ENCODE measurements around the gene MPZL2. TPM values are rescaled to one million over a fixed set of nuclear protein-coding genes. Genes with fewer than 3 reads are reported as not detected.

Gene MPZL2
- total RNA-seq, 1 experiment from 2014 or later = 51.5 TPM

GRCh38 chr11:118272001-118272400 lies 7.9 kb upstream of the MPZL2 start:
- Histone ChIP-seq H4K20me1 (ENCODE audit: low read length) (no peaks in the 10 kb centered on the region), H3K4me1 (ENCODE audit: insufficient read depth, low read length) (peaks cover 32% of the 10 kb centered on the region), H3K27me3 (ENCODE audit: low read length) (no peaks in the 10 kb centered on the region), H3K4me3 (ENCODE audit: low read length) (no peak overlapping the region), H3K27ac (ENCODE audit: low read length) (no peak overlapping the region), H3K9me3 (ENCODE audit: low read length) (no peaks in the 10 kb centered on the region), H2AFZ (ENCODE audit: low read length) (no peak overlapping the region), H3K9me2 (replicated peaks; ENCODE audit: low read length) (no peaks in the 10 kb centered on the region), H3F3A (ENCODE audit: low read length, unreplicated experiment) (no peaks in the 10 kb centered on the region), H3K9ac (ENCODE audit: low read length) (no peak overlapping the region), H3K79me2 (ENCODE audit: low read length) (no peaks in the 10 kb centered on the region), H3K4me2 (ENCODE audit: low read length) (no peak overlapping the region), H3K36me3 (ENCODE audit: low read depth, low read length) (no peaks in the 10 kb centered on the region)
- BruUV-seq (replicated peaks) = no TSS peak
- intact Hi-C loops (cut with micrococcal nuclease) = no loop called here
- ATAC-seq = no peak
- CTCF ChIA-PET = interaction anchor here (0.6 kb wide), 1 partner anchor 14 kb away, joined by 3 read pairs; no protein-coding TSS in a partner anchor
- POLR2A ChIA-PET (ENCODE audit: unreplicated experiment) = interaction anchor here (0.6 kb wide), 1 partner anchor 90 kb away, joined by 4 read pairs; no protein-coding TSS in a partner anchor
- DNase-seq = no peak
- TF ChIP-seq CTCF (conservative IDR thresholded peaks at IDR 0.05; ENCODE audit: low read depth, low read length) = no peak
- no peak for TF ChIP-seq EZH2 (IDR thresholded peaks at IDR 0.05; ENCODE audit: low read length, unreplicated experiment)
- TF ChIP-seq EZH2phosphoT487 (IDR thresholded peaks at IDR 0.05; ENCODE audit: borderline replicate concordance, low read length) = no peak

GRCh38 chr11:118267486-118267885 lies 3.4 kb upstream of the MPZL2 start:
- no peaks in the 10 kb centered on the region for H4K20me1 ChIP-seq (ENCODE audit: low read length)
- no peak overlapping the region for H3K9ac ChIP-seq (ENCODE audit: low read length)
- H2AFZ ChIP-seq (ENCODE audit: low read length) = no peak overlapping the region
- TF ChIP-seq EZH2phosphoT487 (IDR thresholded peaks at IDR 0.05; ENCODE audit: borderline replicate concordance, low read length) (no peak), CTCF (conservative IDR thresholded peaks at IDR 0.05; ENCODE audit: low read depth, low read length) (no peak), EZH2 (IDR thresholded peaks at IDR 0.05; ENCODE audit: low read length, unreplicated experiment) (no peak)
- no peaks in the 10 kb centered on the region for H3F3A ChIP-seq (ENCODE audit: low read length, unreplicated experiment)
- peaks cover 24% of the 10 kb centered on the region for H3K4me1 ChIP-seq (ENCODE audit: insufficient read depth, low read length)
- H3K9me3 ChIP-seq (ENCODE audit: low read length) = no peaks in the 10 kb centered on the region
- no peaks in the 10 kb centered on the region for H3K9me2 ChIP-seq (replicated peaks; ENCODE audit: low read length)
- no peak overlapping the region for H3K4me2 ChIP-seq (ENCODE audit: low read length)
- H3K79me2 ChIP-seq (ENCODE audit: low read length) = peaks cover 12% of the 10 kb centered on the region
- no peak for ATAC-seq
- DNase-seq = no peak
- intact Hi-C loops (cut with micrococcal nuclease) = no loop called here
- H3K4me3 ChIP-seq (ENCODE audit: low read length) = no peak overlapping the region
- H3K36me3 ChIP-seq (ENCODE audit: low read depth, low read length) = no peaks in the 10 kb centered on the region
- POLR2A ChIA-PET (ENCODE audit: unreplicated experiment) = no interaction called here
- CTCF ChIA-PET = no interaction called here
- no peak overlapping the region for H3K27ac ChIP-seq (ENCODE audit: low read length)
- H3K27me3 ChIP-seq (ENCODE audit: low read length) = no peaks in the 10 kb centered on the region
- no TSS peak for BruUV-seq (replicated peaks)

- peaks cover 21% of the 10 kb centered on the region for H3K79me2 ChIP-seq (ENCODE audit: low read length)
These were observed 1.9 kb upstream of the MPZL2 start for GRCh38 chr11:118265954-118266353.

More at GRCh38 chr11:118265954-118266353, 1.9 kb upstream of the MPZL2 start:
- ChIA-PET CTCF (no interaction called here), POLR2A (ENCODE audit: unreplicated experiment) (no interaction called here)
- Histone ChIP-seq H3K4me2 (ENCODE audit: low read length) (no peak overlapping the region), H2AFZ (ENCODE audit: low read length) (no peak overlapping the region), H3K9me3 (ENCODE audit: low read length) (no peaks in the 10 kb centered on the region), H3K27me3 (ENCODE audit: low read length) (no peaks in the 10 kb centered on the region), H3K9me2 (replicated peaks; ENCODE audit: low read length) (no peaks in the 10 kb centered on the region), H3K27ac (ENCODE audit: low read length) (no peak overlapping the region), H3F3A (ENCODE audit: low read length, unreplicated experiment) (no peaks in the 10 kb centered on the region), H3K4me3 (ENCODE audit: low read length) (no peak overlapping the region), H4K20me1 (ENCODE audit: low read length) (no peaks in the 10 kb centered on the region), H3K4me1 (ENCODE audit: insufficient read depth, low read length) (peaks cover 28% of the 10 kb centered on the region), H3K9ac (ENCODE audit: low read length) (no peak overlapping the region), H3K36me3 (ENCODE audit: low read depth, low read length) (peaks cover 9% of the 10 kb centered on the region; the same call in 1 of the 2 replicates)
- intact Hi-C loops (cut with micrococcal nuclease) = loop anchor here (2.0 kb wide), 1 partner anchor 25 kb away; no protein-coding TSS in a partner anchor
- no TSS peak for BruUV-seq (replicated peaks)
- ATAC-seq = no peak
- DNase-seq = peak; percentile 31
- TF ChIP-seq CTCF (conservative IDR thresholded peaks at IDR 0.05; ENCODE audit: low read depth, low read length) (no peak), EZH2 (IDR thresholded peaks at IDR 0.05; ENCODE audit: low read length, unreplicated experiment) (no peak)
